SW 1271 (cell line): ENCODE measurements around the gene SMIM3.
"Not testable (repeated sequence)": the region's sequence is repeated elsewhere in the genome, so short reads cannot be mapped to it uniquely, and the experiment has no call there.

Source experiments
- DNase-seq, 2 experiments: peaks; one replicate each; lab custom pipeline; 2025; lab: John Stamatoyannopoulos, UW

SMIM3 gene

DNA sequence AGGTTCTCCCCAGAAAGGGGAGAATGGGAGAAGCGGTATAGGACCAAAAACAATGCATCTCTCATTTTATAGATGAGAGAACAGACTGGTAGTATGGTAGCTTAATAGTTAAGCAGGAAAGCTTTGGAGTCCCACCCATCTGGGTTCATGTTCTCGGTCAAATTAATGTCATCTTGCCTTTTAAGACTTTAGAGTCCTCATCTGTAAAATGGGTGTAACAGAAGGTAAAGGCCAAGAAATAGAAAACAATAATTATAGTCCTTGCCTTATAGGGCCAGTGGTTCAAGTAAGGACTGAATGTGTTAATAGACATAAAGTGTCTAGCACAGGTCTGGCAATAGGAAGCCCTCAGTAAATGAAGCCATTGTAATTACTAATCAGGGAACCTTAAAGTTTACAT, 16.4 kb downstream of the SMIM3 start:
- no peak for DNase-seq

DNA sequence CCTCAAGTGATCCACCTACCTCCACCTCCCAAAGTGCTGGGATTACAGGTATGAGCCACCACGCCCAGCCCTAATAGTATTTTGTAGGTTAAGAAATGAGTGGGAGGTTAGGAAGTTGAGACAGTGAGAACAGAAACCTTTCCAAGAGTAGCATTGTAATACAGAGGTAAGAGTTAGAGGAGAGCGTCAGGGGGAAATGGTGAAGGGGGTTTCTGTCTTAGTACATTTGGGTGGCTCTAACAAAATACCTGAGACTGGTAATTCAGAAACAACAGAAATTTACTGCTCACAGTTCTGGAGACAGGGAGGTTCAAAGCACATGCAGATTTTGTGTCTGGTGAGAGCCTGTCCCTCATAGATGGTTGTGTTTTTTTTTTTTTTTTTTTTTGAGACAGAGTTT, 18.8 kb downstream of the SMIM3 start:
- no peak for DNase-seq

DNA sequence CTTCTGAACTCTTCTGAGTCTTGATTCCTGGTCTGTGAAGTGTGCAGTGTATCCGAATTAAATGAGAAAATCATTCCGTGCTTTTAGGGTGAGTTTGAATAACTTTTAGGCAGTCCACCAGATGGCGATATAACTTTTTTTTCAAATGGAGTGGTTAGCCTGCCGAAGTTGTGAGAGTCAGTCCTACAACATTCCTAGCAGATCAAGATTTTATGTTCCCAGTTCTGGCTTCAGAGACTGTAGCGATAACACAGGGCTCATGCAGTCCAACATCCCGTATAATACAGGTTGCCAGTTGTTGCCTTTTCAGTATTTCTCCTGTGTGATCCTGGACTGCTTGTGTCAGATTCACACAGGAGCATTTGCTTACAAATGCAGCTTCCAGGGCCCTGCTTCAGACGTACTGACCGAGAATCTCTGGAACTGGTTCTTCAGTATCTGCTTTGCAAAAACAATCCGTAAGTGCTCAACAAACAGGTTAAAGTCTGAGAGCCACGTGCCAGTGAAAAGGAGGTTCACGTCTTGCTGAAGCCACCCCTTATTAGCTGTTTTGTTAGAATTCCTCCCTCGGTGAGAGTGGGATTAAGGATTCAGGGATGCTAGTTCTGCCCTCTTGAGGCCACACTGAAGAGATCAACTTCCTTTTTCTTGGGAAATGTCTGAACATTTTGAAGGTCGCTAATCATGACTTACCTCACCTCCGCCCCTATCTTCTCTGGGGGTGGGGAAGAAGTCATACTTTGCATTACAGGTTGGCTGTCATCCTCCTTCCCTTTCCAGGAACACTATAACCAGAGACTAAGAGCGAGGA, 22.8 kb downstream of the SMIM3 start:
- peak in 1 of 2 experiments; percentile 82 for DNase-seq

DNA sequence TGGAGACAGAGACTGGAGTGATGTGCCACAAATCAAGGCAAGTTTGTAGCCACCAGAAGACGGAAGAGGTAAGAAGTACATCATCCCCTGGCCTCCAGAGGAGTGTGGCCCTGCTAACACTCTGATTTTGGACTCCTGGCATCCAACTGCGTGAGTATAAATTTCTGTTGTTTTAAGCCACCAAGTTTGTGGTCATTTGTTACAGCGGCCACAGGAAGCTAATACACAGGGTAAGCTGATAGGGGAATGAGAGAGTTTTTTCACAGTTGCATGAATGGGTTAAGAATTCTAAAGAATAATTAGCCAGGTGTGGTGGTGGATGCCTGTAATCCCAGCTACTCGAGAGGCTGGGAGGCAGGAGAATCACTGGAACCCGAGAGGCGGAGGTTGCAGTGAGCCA, 25.8 kb downstream of the SMIM3 start:
- DNase-seq = no peak

DNA sequence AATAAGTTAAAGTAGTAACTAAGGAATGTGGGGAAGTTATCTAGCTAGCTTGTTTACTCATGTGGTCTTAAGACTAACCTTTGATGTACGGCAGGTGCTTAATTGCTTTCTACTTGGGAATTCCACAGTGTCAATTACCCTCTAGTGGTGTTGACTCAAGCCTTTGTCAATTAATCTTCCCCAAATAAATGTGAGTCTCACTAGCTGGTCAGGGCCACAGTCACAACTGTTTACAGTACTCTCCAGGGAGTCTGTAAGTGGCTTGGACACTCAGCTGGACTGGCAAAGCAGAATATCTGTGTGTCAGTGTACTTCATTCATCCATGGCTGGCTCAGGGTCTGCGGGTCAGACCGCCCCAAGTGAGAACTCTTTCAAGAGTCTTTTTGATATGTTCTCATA, 30.8 kb downstream of the SMIM3 start:
- no peak for DNase-seq

DNA sequence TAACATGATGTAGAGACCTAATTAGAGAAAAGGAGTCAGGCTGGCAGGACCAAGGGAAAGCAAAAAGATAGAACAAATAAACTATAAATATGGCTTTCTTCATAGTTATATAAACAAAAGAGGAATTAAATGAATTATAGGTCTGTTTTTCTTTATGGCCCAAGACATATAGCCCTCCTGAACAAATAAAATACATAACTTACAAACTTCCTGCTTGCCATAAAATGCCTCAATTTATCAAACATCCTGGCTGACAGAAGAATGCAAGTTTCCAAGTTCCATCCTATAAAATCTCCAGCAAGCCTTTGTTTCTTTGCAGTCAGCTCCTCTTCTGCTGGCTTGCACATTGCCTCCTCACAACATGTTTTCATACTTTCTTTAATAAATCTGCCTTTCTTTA, 36.5 kb downstream of the SMIM3 start:
- no peak for DNase-seq

DNA sequence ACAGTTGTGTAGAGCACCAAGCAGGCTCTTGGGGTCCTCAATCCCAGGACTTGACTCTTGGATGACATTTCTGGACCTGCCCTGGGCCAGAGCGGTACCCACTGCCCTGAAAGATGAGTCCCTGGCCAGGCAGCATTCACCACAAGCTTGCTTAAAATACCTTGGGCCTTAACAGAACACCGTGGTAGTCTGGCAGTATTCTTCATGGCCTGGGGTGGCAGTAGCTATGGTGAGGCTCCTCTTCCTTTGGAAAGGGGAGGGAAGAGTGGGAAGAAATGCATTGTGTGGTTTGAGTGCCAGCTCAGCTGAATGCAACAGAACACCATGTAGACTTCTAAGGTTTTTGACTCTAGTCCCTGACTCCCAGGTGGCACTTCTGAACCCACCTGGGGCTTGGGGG, 38.4 kb downstream of the SMIM3 start:
- no peak for DNase-seq

DNA sequence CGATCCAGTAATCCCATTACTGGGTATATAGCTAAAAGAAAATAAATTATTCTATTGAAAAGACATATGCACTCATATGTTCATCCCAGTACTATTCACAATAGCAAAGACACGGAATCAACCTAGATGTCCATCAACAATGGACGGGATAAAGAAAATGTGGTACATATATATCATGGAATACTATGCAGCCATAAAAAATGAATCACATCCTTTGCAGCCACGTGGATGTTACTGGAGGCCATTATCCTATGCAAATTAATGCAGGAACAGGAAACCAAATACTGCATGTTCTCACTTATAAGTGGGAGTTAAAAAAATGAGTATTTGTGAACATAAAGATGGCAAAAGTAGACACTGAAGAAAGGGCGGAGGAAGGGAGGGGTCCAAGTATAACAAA, 51.2 kb downstream of the SMIM3 start:
- no peak for DNase-seq

DNA sequence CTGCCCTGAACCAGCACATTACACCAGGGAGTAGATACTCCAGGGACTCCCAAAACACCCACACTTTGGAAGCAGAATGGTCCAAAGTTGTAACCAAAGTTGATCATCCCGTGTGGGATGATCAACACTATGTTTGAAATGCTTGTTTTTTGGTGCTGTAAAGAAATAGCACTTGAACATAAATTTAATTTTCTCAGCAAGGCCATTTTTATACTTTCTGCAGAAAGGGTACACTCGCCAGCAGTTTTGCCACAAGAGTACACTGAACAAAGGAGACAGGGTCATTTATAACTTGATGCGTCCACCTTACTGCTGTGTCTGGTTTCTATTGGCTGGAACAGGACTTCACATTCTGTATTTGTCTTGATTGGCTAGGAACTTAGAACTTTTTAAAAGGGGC, 53.3 kb downstream of the SMIM3 start:
- not testable (repeated sequence) for DNase-seq

DNA sequence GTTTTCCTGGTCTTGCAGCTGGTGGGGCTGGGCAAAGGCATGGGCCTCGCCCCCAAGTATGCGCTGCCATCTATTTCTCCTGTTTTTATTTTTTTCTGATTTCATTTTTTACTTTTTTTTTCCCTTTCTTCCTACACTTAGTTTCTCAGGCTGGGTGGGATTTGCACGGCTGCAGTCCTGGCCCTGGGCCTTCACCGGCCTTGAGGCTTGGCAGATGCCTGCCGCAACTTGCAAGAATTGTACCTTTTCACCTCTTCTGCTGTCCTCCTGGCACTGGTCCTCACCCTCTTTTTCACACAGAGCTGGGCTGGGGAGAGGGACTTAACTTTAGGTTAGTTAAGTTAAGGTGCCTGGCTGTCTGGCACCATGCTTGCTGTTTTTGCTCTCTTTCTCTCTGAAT, 57.5 kb downstream of the SMIM3 start:
- no peak for DNase-seq

DNA sequence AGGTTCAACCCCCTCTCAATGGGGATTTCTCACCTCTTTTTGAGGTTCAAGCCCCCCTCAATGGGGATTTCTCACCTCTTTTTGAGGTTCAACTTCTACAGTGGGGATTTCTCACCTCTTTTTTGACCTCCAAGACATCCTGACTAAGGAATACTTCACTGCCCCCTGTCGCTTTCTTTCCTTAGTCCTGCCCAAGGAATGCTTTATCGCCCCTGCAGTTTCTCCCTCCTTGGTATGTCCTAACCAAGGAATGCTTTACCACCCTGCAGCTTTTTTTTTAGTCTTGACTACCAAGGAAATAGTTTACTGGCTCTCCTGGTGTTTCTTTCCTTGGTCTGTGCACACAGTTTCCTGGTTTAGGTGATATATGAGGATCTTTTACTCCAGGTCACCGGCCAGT, 58.1 kb downstream of the SMIM3 start:
- no peak for DNase-seq

DNA sequence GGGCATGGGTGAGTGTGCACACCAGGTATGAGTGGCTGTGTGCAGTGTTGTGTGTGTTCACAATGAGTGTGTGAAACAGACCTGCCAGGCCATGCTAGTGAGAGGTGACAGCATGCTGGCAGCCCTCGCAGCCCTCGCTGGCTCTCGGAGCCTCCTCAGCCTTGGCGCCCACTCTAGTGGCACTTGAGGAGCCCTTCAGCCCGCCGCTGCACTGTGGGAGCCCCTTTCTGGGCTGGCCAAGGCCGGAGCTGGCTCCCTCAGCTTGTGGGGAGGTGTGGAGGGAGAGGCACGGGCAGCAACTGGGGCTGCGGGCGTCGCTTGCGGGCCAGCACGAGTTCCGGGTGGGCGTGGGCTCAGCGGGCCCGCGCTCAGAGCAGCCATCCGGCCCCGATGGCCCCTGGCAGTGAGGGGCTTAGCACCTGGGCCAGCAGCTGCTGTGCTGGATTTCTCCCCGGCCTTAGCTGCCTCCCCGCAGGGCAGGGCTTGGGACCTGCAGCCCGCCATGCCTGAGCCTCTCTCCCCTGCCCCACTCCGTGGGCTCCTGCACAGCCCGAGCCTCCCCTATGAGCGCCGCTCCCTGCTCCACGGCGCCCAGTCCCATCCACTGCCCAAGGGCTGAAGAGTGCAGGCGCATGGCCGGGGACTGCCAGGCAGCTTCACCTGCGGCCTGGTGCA, 66.8 kb downstream of the SMIM3 start:
- not testable (repeated sequence) for DNase-seq

DNA sequence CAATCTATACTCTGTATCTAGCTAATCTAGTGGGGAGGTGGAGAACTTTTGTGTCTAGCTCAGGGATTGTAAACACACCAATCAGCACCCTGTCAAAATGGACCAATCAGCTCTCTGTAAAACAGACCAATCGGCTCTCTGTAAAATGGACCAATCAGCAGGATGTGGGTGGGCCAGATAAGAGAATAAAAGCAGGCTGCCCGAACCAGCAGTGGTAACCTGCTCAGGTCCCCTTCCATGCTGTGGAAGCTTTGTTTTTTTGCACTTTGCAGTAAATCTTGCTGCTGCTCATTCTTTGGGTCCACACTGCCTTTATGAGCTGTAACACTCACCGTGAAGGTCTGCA, 67.7 kb downstream of the SMIM3 start, which contains the start of gene IRGM:
Gene IRGM (plus strand): TSS at position 214 of the 346 bp plus-strand sequence. CDS start 1,603 bp downstream, outside the sequence.
- not testable (repeated sequence) for DNase-seq
